ENCODE data around the gene PAXX. TPM values are rescaled to one million over a fixed set of nuclear protein-coding genes. Genes with fewer than 3 reads are reported as not detected.

PAXX gene
- total RNA-seq, 1 donor from 2014 or later, result 51.4 TPM

GRCh38 chr9:136944519-136945332 lies 47.5 kb upstream of the PAXX start, which contains the start of the genes C8G and FBXW5:
Gene C8G, plus strand, starts transcription at chr9:136945243. Its CDS starts 78 bp downstream, at chr9:136945321.
Gene FBXW5, minus strand, starts transcription at chr9:136944738. Its CDS starts 655 bp downstream, at chr9:136944083.
- peak; percentile 99 for DNase-seq (ENCODE audit: extremely low spot score, unreplicated experiment)
- Mint-ChIP-seq H3K27me3 (ENCODE audit: unreplicated experiment) (no peaks in the 10 kb centered on the region), H3K36me3 (ENCODE audit: unreplicated experiment) (peaks cover 7% of the 10 kb centered on the region), H3K9me3 (ENCODE audit: unreplicated experiment) (no peaks in the 10 kb centered on the region), H3K4me1 (ENCODE audit: unreplicated experiment) (peaks cover 9% of the 10 kb centered on the region), H3K27ac (ENCODE audit: unreplicated experiment) (peak within 1 kb of the TSS; percentile 85), H3K4me3 (ENCODE audit: unreplicated experiment) (peak within 1 kb of the TSS; percentile 72)
- peak; percentile 98 for TF ChIP-seq CTCF (IDR thresholded peaks at IDR 0.05)

GRCh38 chr9:136945333-136946227 lies 46.6 kb upstream of the PAXX start:
- H3K36me3 Mint-ChIP-seq (ENCODE audit: unreplicated experiment), result peaks cover 7% of the 10 kb centered on the region
- H3K4me3 Mint-ChIP-seq (ENCODE audit: unreplicated experiment), result no peak overlapping the region
- no peak for TF ChIP-seq CTCF (IDR thresholded peaks at IDR 0.05)
- H3K4me1 Mint-ChIP-seq (ENCODE audit: unreplicated experiment), result peaks cover 11% of the 10 kb centered on the region
- no peak for DNase-seq (ENCODE audit: extremely low spot score, unreplicated experiment)
- H3K27me3 Mint-ChIP-seq (ENCODE audit: unreplicated experiment), result no peaks in the 10 kb centered on the region
- H3K27ac Mint-ChIP-seq (ENCODE audit: unreplicated experiment), result no peak overlapping the region
- no peaks in the 10 kb centered on the region for H3K9me3 Mint-ChIP-seq (ENCODE audit: unreplicated experiment)

GRCh38 chr9:136946228-136947027 lies 45.8 kb upstream of the PAXX start:
- Mint-ChIP-seq H3K4me3 (ENCODE audit: unreplicated experiment) (no peak overlapping the region), H3K4me1 (ENCODE audit: unreplicated experiment) (peaks cover 11% of the 10 kb centered on the region), H3K36me3 (ENCODE audit: unreplicated experiment) (peaks cover 4% of the 10 kb centered on the region), H3K27me3 (ENCODE audit: unreplicated experiment) (no peaks in the 10 kb centered on the region), H3K27ac (ENCODE audit: unreplicated experiment) (no peak overlapping the region), H3K9me3 (ENCODE audit: unreplicated experiment) (no peaks in the 10 kb centered on the region)
- DNase-seq (ENCODE audit: extremely low spot score, unreplicated experiment), result no peak
- TF ChIP-seq CTCF (IDR thresholded peaks at IDR 0.05), result no peak

- H3K9me3 Mint-ChIP-seq (ENCODE audit: unreplicated experiment), result no peaks in the 10 kb centered on the region
- peaks cover 11% of the 10 kb centered on the region for H3K4me1 Mint-ChIP-seq (ENCODE audit: unreplicated experiment)
- DNase-seq (ENCODE audit: extremely low spot score, unreplicated experiment), result no peak
- H3K27me3 Mint-ChIP-seq (ENCODE audit: unreplicated experiment), result no peaks in the 10 kb centered on the region
- no peak for TF ChIP-seq CTCF (IDR thresholded peaks at IDR 0.05)
- no peaks in the 10 kb centered on the region for H3K36me3 Mint-ChIP-seq (ENCODE audit: unreplicated experiment)
- H3K4me3 Mint-ChIP-seq (ENCODE audit: unreplicated experiment), result no peak overlapping the region
- H3K27ac Mint-ChIP-seq (ENCODE audit: unreplicated experiment), result no peak overlapping the region
Observed at GRCh38 chr9:136947028-136947891, 45.0 kb upstream of the PAXX start.
